ENCODE measurements around the gene TMEFF2. TPM values are rescaled to one million over a fixed set of nuclear protein-coding genes. Genes with fewer than 3 reads are reported as not detected.

Gene TMEFF2
- total RNA-seq, 1 experiment from 2014 or later = not detected

GRCh38 chr2:191916826-191917225 lies 277.9 kb downstream of the TMEFF2 start:
- DNase-seq (ENCODE audit: low read depth) = no peak
- in situ Hi-C loops (cut with HindIII; ENCODE audit: low pct_unique_long_range_greater_than_20kb, low sequenced_read_pairs) = no loop called here

GRCh38 chr2:191915750-191916149 lies 279.0 kb downstream of the TMEFF2 start:
- in situ Hi-C loops (cut with HindIII; ENCODE audit: low pct_unique_long_range_greater_than_20kb, low sequenced_read_pairs) = no loop called here
- DNase-seq (ENCODE audit: low read depth) = no peak

DNA sequence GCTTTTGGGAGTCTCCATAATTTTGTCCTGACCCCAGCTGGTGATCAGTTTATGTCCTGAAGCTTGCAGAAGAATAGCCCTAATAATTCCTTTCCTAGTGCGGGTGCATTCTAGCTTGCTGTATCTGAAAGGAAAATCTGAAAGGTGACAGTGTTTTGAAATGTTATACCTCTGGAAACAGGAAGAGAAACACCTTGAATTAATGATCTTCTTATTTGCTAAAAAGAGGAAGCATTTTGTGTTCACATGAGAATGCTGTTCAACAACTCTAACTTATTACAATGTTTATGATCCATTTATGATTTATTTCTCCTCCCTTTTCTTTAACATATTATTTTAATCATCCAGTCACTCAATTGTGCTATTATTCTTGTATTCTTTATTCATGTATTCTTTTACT lies 280.9 kb downstream of the TMEFF2 start:
- DNase-seq (ENCODE audit: low read depth) = no peak
- in situ Hi-C loops (cut with HindIII; ENCODE audit: low pct_unique_long_range_greater_than_20kb, low sequenced_read_pairs) = no loop called here

- in situ Hi-C loops (cut with HindIII; ENCODE audit: low pct_unique_long_range_greater_than_20kb, low sequenced_read_pairs) = no loop called here
- no peak for DNase-seq (ENCODE audit: low read depth)
These were observed 282.0 kb downstream of the TMEFF2 start for GRCh38 chr2:191912764-191913163.

DNA sequence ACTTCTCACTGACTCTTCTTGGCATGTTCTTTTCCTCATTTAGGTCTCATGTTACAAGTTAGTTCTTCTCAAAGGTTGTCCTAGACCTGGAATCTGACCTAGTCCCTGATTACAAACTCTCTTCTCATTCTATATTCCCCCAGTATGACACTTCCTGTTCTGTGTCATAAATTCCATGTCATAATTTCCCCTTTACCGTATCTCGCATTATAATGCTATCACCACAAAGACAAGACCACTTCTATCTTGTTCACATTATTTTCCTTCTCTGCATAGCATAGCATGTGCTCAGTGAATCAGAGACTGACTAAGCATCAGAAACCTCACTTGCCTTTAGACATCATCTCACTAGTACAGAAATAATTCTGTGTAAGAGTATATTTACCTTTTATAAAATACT lies 284.2 kb downstream of the TMEFF2 start:
- DNase-seq (ENCODE audit: low read depth) = peak; percentile 64

DNA sequence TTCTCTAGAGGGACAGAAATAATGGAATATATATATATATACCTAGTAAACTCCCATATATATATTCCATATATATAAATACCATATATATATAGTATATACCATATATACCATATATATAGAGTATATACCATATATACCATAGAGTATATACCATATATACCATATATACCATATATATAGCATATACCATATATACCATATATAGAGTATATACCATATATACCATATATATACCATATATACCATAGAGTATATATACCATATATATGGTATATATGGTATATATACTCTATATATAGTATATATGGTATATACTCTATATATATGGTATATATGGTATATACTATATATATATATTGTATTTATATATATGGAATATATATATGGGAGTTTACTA lies 285.9 kb downstream of the TMEFF2 start:
- no peak for DNase-seq (ENCODE audit: low read depth)
- in situ Hi-C loops (cut with HindIII; ENCODE audit: low pct_unique_long_range_greater_than_20kb, low sequenced_read_pairs) = no loop called here

More for the DNA sequence above, 284.2 kb downstream of the TMEFF2 start:
- in situ Hi-C loops (cut with HindIII; ENCODE audit: low pct_unique_long_range_greater_than_20kb, low sequenced_read_pairs) = no loop called here

DNA sequence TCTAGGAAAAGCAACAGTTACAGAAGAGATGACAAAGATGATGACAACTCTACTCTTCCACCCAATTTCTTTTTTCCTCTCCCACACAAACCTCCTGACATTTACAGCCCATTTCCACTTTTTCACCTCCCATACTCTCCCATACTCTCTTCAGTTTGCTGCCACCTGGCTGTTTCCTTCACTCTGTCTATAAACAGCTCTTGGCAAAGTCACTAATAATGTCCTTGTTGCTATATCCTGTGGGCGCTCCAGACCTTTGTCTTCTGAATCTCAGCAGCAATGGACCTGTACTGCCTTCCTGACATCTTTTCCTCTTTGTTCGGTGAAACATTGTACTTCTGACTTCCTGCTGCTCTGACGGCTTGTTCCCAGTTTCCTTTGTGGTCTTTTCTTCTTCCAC lies 287.2 kb downstream of the TMEFF2 start:
- in situ Hi-C loops (cut with HindIII; ENCODE audit: low pct_unique_long_range_greater_than_20kb, low sequenced_read_pairs) = no loop called here
- peak; percentile 21 for DNase-seq (ENCODE audit: low read depth)

GRCh38 chr2:191907091-191907490 lies 287.6 kb downstream of the TMEFF2 start:
- peak; percentile 15 for DNase-seq (ENCODE audit: low read depth)
- in situ Hi-C loops (cut with HindIII; ENCODE audit: low pct_unique_long_range_greater_than_20kb, low sequenced_read_pairs) = no loop called here

GRCh38 chr2:191905336-191905735 lies 289.4 kb downstream of the TMEFF2 start:
- in situ Hi-C loops (cut with HindIII; ENCODE audit: low pct_unique_long_range_greater_than_20kb, low sequenced_read_pairs) = no loop called here
- DNase-seq (ENCODE audit: low read depth) = no peak

- in situ Hi-C loops (cut with HindIII; ENCODE audit: low pct_unique_long_range_greater_than_20kb, low sequenced_read_pairs) = no loop called here
- DNase-seq (ENCODE audit: low read depth) = no peak
These were observed 293.7 kb downstream of the TMEFF2 start for GRCh38 chr2:191901031-191901430.

- DNase-seq (ENCODE audit: low read depth) = peak; percentile 50
- in situ Hi-C loops (cut with HindIII; ENCODE audit: low pct_unique_long_range_greater_than_20kb, low sequenced_read_pairs) = no loop called here
These were observed 295.3 kb downstream of the TMEFF2 start for GRCh38 chr2:191899410-191899809.
